GM19023 (cell line): ENCODE measurements around the gene PIEZO1.

Experiments
- ATAC-seq: cut with Tn5 transposase; IDR thresholded peaks from one replicate; pipeline ENCODE4 v1.9.1; 2021; ENCODE audit warnings: mild to moderate bottlenecking, moderate library complexity; ENCODE audit not compliant: unreplicated experiment

The PIEZO1 gene

GRCh38 chr16:88694221-88695087 lies 90.6 kb downstream of the PIEZO1 start:
- ATAC-seq = no peak

- no peak for ATAC-seq
Measured at GRCh38 chr16:88693420-88694177, 91.4 kb downstream of the PIEZO1 start.

GRCh38 chr16:88692861-88693260 lies 92.2 kb downstream of the PIEZO1 start:
- ATAC-seq = no peak

- ATAC-seq = no peak
Measured at GRCh38 chr16:88691924-88692560, 93.0 kb downstream of the PIEZO1 start.

GRCh38 chr16:88691129-88691813 lies 93.7 kb downstream of the PIEZO1 start:
- no peak for ATAC-seq

GRCh38 chr16:88690341-88691128 lies 94.5 kb downstream of the PIEZO1 start:
- ATAC-seq = no peak

GRCh38 chr16:88688013-88688778 lies 96.8 kb downstream of the PIEZO1 start:
- no peak for ATAC-seq

- no peak for ATAC-seq
Measured at GRCh38 chr16:88687676-88688012, 97.4 kb downstream of the PIEZO1 start.

GRCh38 chr16:88687254-88687576 lies 97.8 kb downstream of the PIEZO1 start:
- ATAC-seq = no peak

GRCh38 chr16:88686439-88687253 lies 98.4 kb downstream of the PIEZO1 start, which contains the start of gene SNAI3:
Gene SNAI3 (minus strand): TSS chr16:88686507. CDS start chr16:88686406, 101 bp downstream.
- peak; percentile 69 for ATAC-seq

GRCh38 chr16:88686062-88686438 lies 99.0 kb downstream of the PIEZO1 start:
- ATAC-seq = peak; percentile 14

- ATAC-seq = no peak
Measured at GRCh38 chr16:88685156-88686061, 99.6 kb downstream of the PIEZO1 start.

GRCh38 chr16:88684569-88685155 lies 100.4 kb downstream of the PIEZO1 start:
- no peak for ATAC-seq

GRCh38 chr16:88681709-88682451 lies 103.1 kb downstream of the PIEZO1 start:
- ATAC-seq = peak; percentile 66

GRCh38 chr16:88681084-88681680 lies 103.8 kb downstream of the PIEZO1 start:
- no peak for ATAC-seq

GRCh38 chr16:88680554-88681083 lies 104.4 kb downstream of the PIEZO1 start:
- ATAC-seq = no peak
